Fibroblast of lung (primary cell): ENCODE measurements around the gene UNCX. TPM values are rescaled to one million over a fixed set of nuclear protein-coding genes. Genes with fewer than 3 reads are reported as not detected.

ENCODE experiments used
- DNase-seq, 2 donors: peaks; one replicate each; pipeline versions ENCODE4 v3.0.0 to v3.0.0-alpha.2; 2010; ENCODE audit warnings: low read depth in 2 of 2
- H2AFZ ChIP-seq: 2 replicates; pipeline ENCODE4 v1.5.1; 2012; ENCODE audit warnings: low read length, control low read depth, inconsistent platforms
- H3K27ac ChIP-seq: 2 replicates; pipeline ENCODE4 v1.5.1; 2011; ENCODE audit warnings: low read length, control low read depth; ENCODE audit not compliant: insufficient read depth
- H3K27me3 ChIP-seq: 2 replicates; pipeline ENCODE4 v1.5.1; 2011; ENCODE audit warnings: mild to moderate bottlenecking, low read length; ENCODE audit not compliant: control insufficient read depth, insufficient read depth
- H3K36me3 ChIP-seq: 2 replicates; pipeline ENCODE4 v1.5.1; 2011; ENCODE audit warnings: low read length; ENCODE audit not compliant: control insufficient read depth, insufficient read depth
- H3K4me1 ChIP-seq: 2 replicates; pipeline ENCODE4 v1.5.1; 2011; ENCODE audit warnings: low read length; ENCODE audit not compliant: control insufficient read depth, insufficient read depth; ENCODE audit errors: extremely low read depth
- H3K4me2 ChIP-seq: 2 replicates; pipeline ENCODE4 v1.5.1; 2011; ENCODE audit warnings: low read length, control low read depth; ENCODE audit not compliant: insufficient read depth; ENCODE audit errors: extremely low read depth
- H3K4me3 ChIP-seq, 4 experiments: fragments of 200-600 bp in 1 of 4; sonication (generic) in 1 of 4; replicated peaks in 1 of 4; 2 replicates each; pipeline ENCODE4 v1.5.1; 2011 to 2016; ENCODE audit warnings: low read length in 4 of 4, low read depth in 3 of 4, mild to moderate bottlenecking in 3 of 4, control low read depth in 2 of 4, inconsistent platforms in 1 of 4, mixed read lengths in 1 of 4; ENCODE audit not compliant: insufficient read depth in 1 of 4; ENCODE audit errors: control extremely low read depth in 1 of 4
- H3K79me2 ChIP-seq: 2 replicates; pipeline ENCODE4 v1.5.1; 2012; ENCODE audit warnings: mild to moderate bottlenecking, low read length, inconsistent platforms; ENCODE audit not compliant: control insufficient read depth, insufficient read depth
- H3K9ac ChIP-seq: 2 replicates; pipeline ENCODE4 v1.5.1; 2011; ENCODE audit warnings: mild to moderate bottlenecking, low read length, control low read depth; ENCODE audit not compliant: insufficient read depth
- H3K9me3 ChIP-seq: 2 replicates; pipeline ENCODE4 v1.5.1; 2012; ENCODE audit warnings: low read depth, low read length; ENCODE audit not compliant: control insufficient read depth, insufficient read depth
- H4K20me1 ChIP-seq: 2 replicates; pipeline ENCODE4 v1.5.1; 2011; ENCODE audit warnings: low read length; ENCODE audit not compliant: control insufficient read depth, insufficient read depth; ENCODE audit errors: extremely low read depth
- CTCF ChIP-seq, 2 donors: IDR thresholded peaks in 1 of 2; conservative IDR thresholded peaks in 1 of 2; 1 replicate in 1 of 2; 2 replicates in 1 of 2; pipeline ENCODE4 v1.5.1; 2011 to 2012; ENCODE audit warnings: low read length in 2 of 2, control low read depth in 1 of 2, inconsistent platforms in 1 of 2, low read depth in 1 of 2, mild to moderate bottlenecking in 1 of 2
- EZH2 ChIP-seq: IDR thresholded peaks from 2 replicates; pipeline ENCODE4 v1.5.1; 2012; ENCODE audit warnings: low read length, control low read depth, mild to moderate bottlenecking; ENCODE audit errors: missing control alignments
- polyA plus RNA-seq, 2 donors: library from polyadenylated mRNA; depleted of rRNA in 1 of 2; stranded (reverse) in 1 of 2; unstranded in 1 of 2; fragments of >200 nt; gene quantifications; 2 replicates each; pipeline ENCODE4 v1.2.1, GENCODE V29; 2011 to 2012; ENCODE audit warnings: missing spikeins in 1 of 2
- total RNA-seq: library from RNA; depleted of rRNA; stranded (reverse); fragments of >200 nt; gene quantifications from 2 replicates; pipeline ENCODE4 v1.2.1, GENCODE V29; 2014

Gene UNCX
- total and polyA plus RNA-seq, 2 donors (not counting 1 experiment from before 2014, with no cell fraction given) = not detected

- Histone ChIP-seq H3K27ac (no peak overlapping the region), H3K27me3 (peaks cover 81% of the 10 kb centered on the region), H4K20me1 (no peaks in the 10 kb centered on the region), H2AFZ (no peak overlapping the region), H3K9me3 (no peaks in the 10 kb centered on the region), H3K4me2 (no peak overlapping the region), H3K4me1 (no peaks in the 10 kb centered on the region), H3K4me3 (no peak overlapping the region), H3K36me3 (no peaks in the 10 kb centered on the region), H3K9ac (no peak overlapping the region), H3K79me2 (no peaks in the 10 kb centered on the region)
- no peak for DNase-seq
- no peak for TF ChIP-seq CTCF (conservative IDR thresholded peaks at IDR 0.05 in 1 of 2, IDR thresholded peaks at IDR 0.05 in 1 of 2; ENCODE audit: low read depth in 1 of 2, low read length in 2 of 2)
- TF ChIP-seq EZH2 = peak; percentile 62
Observed at GRCh38 chr7:1227071-1227804, 5.4 kb upstream of the UNCX start.

GRCh38 chr7:1227814-1228544, 4.7 kb upstream of the UNCX start:
- no peak overlapping the region for H3K4me3 ChIP-seq
- no peak overlapping the region for H3K4me2 ChIP-seq
- H3K27me3 ChIP-seq = peaks cover 79% of the 10 kb centered on the region
- no peak for DNase-seq
- H4K20me1 ChIP-seq = no peaks in the 10 kb centered on the region
- H3K27ac ChIP-seq = no peak overlapping the region
- H3K9me3 ChIP-seq = no peaks in the 10 kb centered on the region
- no peaks in the 10 kb centered on the region for H3K4me1 ChIP-seq
- H2AFZ ChIP-seq = no peak overlapping the region
- H3K79me2 ChIP-seq = no peaks in the 10 kb centered on the region
- H3K9ac ChIP-seq = no peak overlapping the region
- TF ChIP-seq EZH2 = no peak
- no peak for TF ChIP-seq CTCF (conservative IDR thresholded peaks at IDR 0.05 in 1 of 2, IDR thresholded peaks at IDR 0.05 in 1 of 2; ENCODE audit: low read depth in 1 of 2, low read length in 2 of 2)
- H3K36me3 ChIP-seq = no peaks in the 10 kb centered on the region

GRCh38 chr7:1228545-1229201, 4.0 kb upstream of the UNCX start:
- no peak overlapping the region for H2AFZ ChIP-seq
- H4K20me1 ChIP-seq = no peaks in the 10 kb centered on the region
- H3K4me2 ChIP-seq = no peak overlapping the region

More at GRCh38 chr7:1228545-1229201, 4.0 kb upstream of the UNCX start:
- no peak overlapping the region for H3K27ac ChIP-seq
- DNase-seq = no peak
- no peaks in the 10 kb centered on the region for H3K79me2 ChIP-seq
- peaks cover 75% of the 10 kb centered on the region for H3K27me3 ChIP-seq
- TF ChIP-seq EZH2 (peak; percentile 71), CTCF (conservative IDR thresholded peaks at IDR 0.05 in 1 of 2, IDR thresholded peaks at IDR 0.05 in 1 of 2; ENCODE audit: low read depth in 1 of 2, low read length in 2 of 2) (no peak)
- H3K4me3 ChIP-seq = no peak overlapping the region
- H3K9me3 ChIP-seq = no peaks in the 10 kb centered on the region
- H3K4me1 ChIP-seq = no peaks in the 10 kb centered on the region
- H3K9ac ChIP-seq = no peak overlapping the region
- no peaks in the 10 kb centered on the region for H3K36me3 ChIP-seq
